Measurements from ENCODE around the gene FARSB.

Gene FARSB

GRCh38 chr2:222576171-222577081, 79.5 kb downstream of the FARSB start:
- H3K36me3 ChIP-seq, result peaks cover 33% of the 10 kb centered on the region
- DNase-seq, result no peak
- TF ChIP-seq, protein P1, sequence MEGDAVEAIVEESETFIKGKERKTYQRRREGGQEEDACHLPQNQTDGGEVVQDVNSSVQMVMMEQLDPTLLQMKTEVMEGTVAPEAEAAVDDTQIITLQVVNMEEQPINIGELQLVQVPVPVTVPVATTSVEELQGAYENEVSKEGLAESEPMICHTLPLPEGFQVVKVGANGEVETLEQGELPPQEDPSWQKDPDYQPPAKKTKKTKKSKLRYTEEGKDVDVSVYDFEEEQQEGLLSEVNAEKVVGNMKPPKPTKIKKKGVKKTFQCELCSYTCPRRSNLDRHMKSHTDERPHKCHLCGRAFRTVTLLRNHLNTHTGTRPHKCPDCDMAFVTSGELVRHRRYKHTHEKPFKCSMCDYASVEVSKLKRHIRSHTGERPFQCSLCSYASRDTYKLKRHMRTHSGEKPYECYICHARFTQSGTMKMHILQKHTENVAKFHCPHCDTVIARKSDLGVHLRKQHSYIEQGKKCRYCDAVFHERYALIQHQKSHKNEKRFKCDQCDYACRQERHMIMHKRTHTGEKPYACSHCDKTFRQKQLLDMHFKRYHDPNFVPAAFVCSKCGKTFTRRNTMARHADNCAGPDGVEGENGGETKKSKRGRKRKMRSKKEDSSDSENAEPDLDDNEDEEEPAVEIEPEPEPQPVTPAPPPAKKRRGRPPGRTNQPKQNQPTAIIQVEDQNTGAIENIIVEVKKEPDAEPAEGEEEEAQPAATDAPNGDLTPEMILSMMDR (IDR thresholded peaks at IDR 0.05; ENCODE audit: low read depth, low read length), result no peak
- H3K4me3 ChIP-seq (ENCODE audit: low read depth, low read length), result no peak overlapping the region
- H3K9me3 ChIP-seq, result no peaks in the 10 kb centered on the region
- H3K27me3 ChIP-seq, result no peaks in the 10 kb centered on the region
- H3K4me1 ChIP-seq, result no peaks in the 10 kb centered on the region

DNA sequence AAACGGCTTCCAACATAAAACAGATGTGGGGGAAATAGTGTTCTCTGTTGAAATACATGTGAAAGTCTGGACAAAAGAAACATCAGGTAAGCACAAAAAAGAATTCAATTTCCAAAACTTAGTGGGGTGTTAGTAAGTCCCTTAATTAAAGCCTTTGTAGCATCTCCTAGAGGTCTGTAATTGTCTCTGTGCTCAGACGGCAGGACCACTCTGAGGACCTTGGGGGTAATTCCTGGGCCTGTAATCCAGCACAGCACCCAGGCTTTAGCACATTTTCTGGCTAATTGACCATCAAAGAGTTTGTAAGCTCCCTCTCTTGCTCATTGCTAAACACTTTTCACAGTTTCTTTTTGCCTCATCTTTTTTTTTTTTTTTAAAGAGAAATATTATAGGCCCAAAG, 80.3 kb downstream of the FARSB start:
- TF ChIP-seq, protein P1 (IDR thresholded peaks at IDR 0.05; ENCODE audit: low read depth, low read length), result no peak
- Histone ChIP-seq H3K9me3 (no peaks in the 10 kb centered on the region), H3K4me1 (no peaks in the 10 kb centered on the region), H3K27me3 (no peaks in the 10 kb centered on the region), H3K36me3 (peaks cover 40% of the 10 kb centered on the region), H3K4me3 (ENCODE audit: low read depth, low read length) (no peak overlapping the region)
- DNase-seq, result no peak

DNA sequence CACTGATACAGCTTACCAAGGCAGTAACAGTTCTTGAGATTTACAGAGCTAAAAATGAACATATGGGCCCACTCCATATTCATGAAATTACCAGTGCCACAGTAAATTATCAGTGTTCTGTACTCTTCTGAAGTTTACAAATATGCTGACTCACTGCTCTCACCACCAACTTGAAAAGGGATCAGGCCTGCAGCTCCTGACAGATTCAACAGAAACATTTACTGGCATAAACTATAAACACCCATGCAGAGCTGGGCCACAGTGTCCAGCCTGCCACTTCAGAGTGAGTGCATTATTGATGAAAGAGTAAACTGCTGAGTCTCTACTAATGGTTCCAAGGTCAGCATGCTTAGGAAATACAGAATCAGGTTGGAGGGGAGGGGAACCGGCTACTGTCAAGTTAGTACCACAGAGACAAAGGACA, 83.1 kb downstream of the FARSB start:
- Histone ChIP-seq H3K4me1 (no peaks in the 10 kb centered on the region), H3K27me3 (no peaks in the 10 kb centered on the region), H3K36me3 (peaks cover 39% of the 10 kb centered on the region), H3K9me3 (no peaks in the 10 kb centered on the region), H3K4me3 (ENCODE audit: low read depth, low read length) (no peak overlapping the region)
- TF ChIP-seq, protein P1 (IDR thresholded peaks at IDR 0.05; ENCODE audit: low read depth, low read length), result no peak
- DNase-seq, result no peak

GRCh38 chr2:222572264-222572721, 83.6 kb downstream of the FARSB start:
- Histone ChIP-seq H3K4me1 (no peaks in the 10 kb centered on the region), H3K9me3 (no peaks in the 10 kb centered on the region), H3K36me3 (peaks cover 43% of the 10 kb centered on the region), H3K4me3 (ENCODE audit: low read depth, low read length) (no peak overlapping the region), H3K27me3 (no peaks in the 10 kb centered on the region)
- TF ChIP-seq, protein P1 (IDR thresholded peaks at IDR 0.05; ENCODE audit: low read depth, low read length), result no peak
- no peak for DNase-seq

GRCh38 chr2:222569826-222570225, 86.1 kb downstream of the FARSB start:
- H3K4me1 ChIP-seq, result no peaks in the 10 kb centered on the region

More at GRCh38 chr2:222569826-222570225, 86.1 kb downstream of the FARSB start:
- Histone ChIP-seq H3K36me3 (peaks cover 43% of the 10 kb centered on the region), H3K9me3 (no peaks in the 10 kb centered on the region), H3K27me3 (no peaks in the 10 kb centered on the region), H3K4me3 (ENCODE audit: low read depth, low read length) (no peak overlapping the region)
- TF ChIP-seq, protein P1 (IDR thresholded peaks at IDR 0.05; ENCODE audit: low read depth, low read length), result no peak
- DNase-seq, result no peak

All from BE2C (cell line).